Osteocyte (in vitro differentiated cells): ENCODE results near the gene C4A. TPM values are rescaled to one million over a fixed set of nuclear protein-coding genes. Genes with fewer than 3 reads are reported as not detected.
"Not testable (repeated sequence)": the region's sequence is repeated elsewhere in the genome, so short reads cannot be mapped to it uniquely, and the experiment has no call there.

Source experiments
- DNase-seq: peaks from one replicate; pipeline ENCODE4 v3.0.0; 2021; ENCODE audit warnings: mixed read lengths; ENCODE audit not compliant: unreplicated experiment; ENCODE audit errors: extremely low spot score
- H3K27ac Mint-ChIP-seq: one replicate; pipeline ENCODE4 v1.8.0; 2021; ENCODE audit warnings: mild to moderate bottlenecking, mixed read lengths; ENCODE audit not compliant: unreplicated experiment
- H3K27me3 Mint-ChIP-seq: one replicate; pipeline ENCODE4 v1.8.0; 2021; ENCODE audit warnings: mixed read lengths; ENCODE audit not compliant: unreplicated experiment
- H3K36me3 Mint-ChIP-seq: one replicate; pipeline ENCODE4 v1.8.0; 2021; ENCODE audit warnings: mixed read lengths; ENCODE audit not compliant: unreplicated experiment
- H3K4me1 Mint-ChIP-seq: one replicate; pipeline ENCODE4 v1.8.0; 2021; ENCODE audit warnings: mixed read lengths; ENCODE audit not compliant: unreplicated experiment
- H3K4me3 Mint-ChIP-seq: one replicate; pipeline ENCODE4 v1.8.0; 2021; ENCODE audit warnings: mild to moderate bottlenecking, moderate library complexity, mixed read lengths; ENCODE audit not compliant: unreplicated experiment
- H3K9me3 Mint-ChIP-seq: one replicate; pipeline ENCODE4 v1.8.0; 2021; ENCODE audit warnings: mixed read lengths; ENCODE audit not compliant: unreplicated experiment
- CTCF ChIP-seq: fragments of 200-600 bp; sonication (generic); IDR thresholded peaks from 2 replicates; pipeline ENCODE4 v1.5.0; 2021; ENCODE audit warnings: antibody characterized with exemption, mild to moderate bottlenecking, moderate library complexity
- total RNA-seq: library from RNA; stranded (reverse); gene quantifications from 2 replicates; pipeline ENCODE4 v1.2.1, GENCODE V29; 2021

C4A gene
- total RNA-seq, 1 donor from 2014 or later = 15.2 TPM

DNA sequence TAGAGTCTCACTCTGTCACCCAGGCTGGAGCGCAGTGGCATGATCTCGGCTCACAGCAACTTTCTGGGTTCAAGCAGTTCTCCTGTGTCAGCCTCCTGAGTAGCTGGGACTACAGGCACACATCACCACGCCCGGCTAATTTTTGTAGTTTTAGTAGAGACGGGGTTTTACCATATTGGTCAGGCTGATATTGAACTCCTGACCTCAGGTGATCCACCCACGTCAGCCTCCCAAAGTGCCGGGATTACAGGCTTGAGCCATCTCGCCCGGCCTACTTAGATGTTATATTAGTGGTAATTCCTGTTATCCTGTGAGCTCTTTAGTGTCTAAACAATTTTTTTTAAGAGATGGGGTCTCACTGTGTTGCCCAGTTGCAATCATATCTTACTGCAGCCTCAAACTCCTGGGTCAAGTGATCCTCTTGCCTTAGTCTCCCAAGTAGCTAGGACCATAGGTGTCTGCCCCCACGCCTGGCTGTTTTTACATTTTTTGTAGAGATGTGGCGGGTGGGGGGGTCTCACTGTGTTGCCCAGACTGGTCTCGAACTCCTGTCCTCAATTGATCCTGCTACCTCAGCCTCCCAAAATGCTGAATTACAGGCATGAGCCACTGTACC lies 3.9 kb upstream of the C4A start:
- TF ChIP-seq CTCF = no peak
- no peaks in the 10 kb centered on the region for H3K9me3 Mint-ChIP-seq
- H3K4me3 Mint-ChIP-seq = no peak overlapping the region
- no peak overlapping the region for H3K27ac Mint-ChIP-seq
- no peaks in the 10 kb centered on the region for H3K27me3 Mint-ChIP-seq
- peaks cover 10% of the 10 kb centered on the region for H3K36me3 Mint-ChIP-seq
- DNase-seq = no peak
- H3K4me1 Mint-ChIP-seq = peaks cover 11% of the 10 kb centered on the region

DNA sequence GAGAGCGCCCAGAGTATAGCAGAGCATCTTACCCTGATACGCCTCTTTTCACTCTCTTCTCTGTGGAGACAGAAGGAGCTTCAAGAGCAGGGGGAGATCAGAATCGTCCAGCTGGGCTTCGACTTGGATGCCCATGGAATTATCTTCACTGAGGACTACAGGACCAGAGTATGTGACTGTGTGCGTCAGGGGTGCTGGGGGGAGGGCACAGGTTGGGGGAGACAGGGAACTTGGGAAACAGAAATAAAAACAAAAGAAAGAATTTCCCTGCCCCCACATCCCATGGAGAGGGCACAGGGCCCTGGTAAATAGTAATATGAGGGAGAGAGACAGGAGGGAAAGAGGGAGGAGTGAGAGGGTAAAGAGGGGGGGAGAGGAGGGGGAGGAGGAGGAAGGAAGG lies 3.0 kb upstream of the C4A start:
- Mint-ChIP-seq H3K9me3 (no peaks in the 10 kb centered on the region), H3K27me3 (no peaks in the 10 kb centered on the region), H3K4me1 (peaks cover 3% of the 10 kb centered on the region), H3K36me3 (peaks cover 10% of the 10 kb centered on the region), H3K4me3 (no peak overlapping the region), H3K27ac (no peak overlapping the region)
- no peak for TF ChIP-seq CTCF
- no peak for DNase-seq

- no peak for TF ChIP-seq CTCF
- H3K27me3 Mint-ChIP-seq = no peaks in the 10 kb centered on the region
- no peak overlapping the region for H3K27ac Mint-ChIP-seq
- H3K4me3 Mint-ChIP-seq = no peak overlapping the region
- DNase-seq = no peak
- no peaks in the 10 kb centered on the region for H3K4me1 Mint-ChIP-seq
- H3K9me3 Mint-ChIP-seq = no peaks in the 10 kb centered on the region
- peaks cover 10% of the 10 kb centered on the region for H3K36me3 Mint-ChIP-seq
Observed at GRCh38 chr6:31979238-31979898, 2.5 kb upstream of the C4A start.

DNA sequence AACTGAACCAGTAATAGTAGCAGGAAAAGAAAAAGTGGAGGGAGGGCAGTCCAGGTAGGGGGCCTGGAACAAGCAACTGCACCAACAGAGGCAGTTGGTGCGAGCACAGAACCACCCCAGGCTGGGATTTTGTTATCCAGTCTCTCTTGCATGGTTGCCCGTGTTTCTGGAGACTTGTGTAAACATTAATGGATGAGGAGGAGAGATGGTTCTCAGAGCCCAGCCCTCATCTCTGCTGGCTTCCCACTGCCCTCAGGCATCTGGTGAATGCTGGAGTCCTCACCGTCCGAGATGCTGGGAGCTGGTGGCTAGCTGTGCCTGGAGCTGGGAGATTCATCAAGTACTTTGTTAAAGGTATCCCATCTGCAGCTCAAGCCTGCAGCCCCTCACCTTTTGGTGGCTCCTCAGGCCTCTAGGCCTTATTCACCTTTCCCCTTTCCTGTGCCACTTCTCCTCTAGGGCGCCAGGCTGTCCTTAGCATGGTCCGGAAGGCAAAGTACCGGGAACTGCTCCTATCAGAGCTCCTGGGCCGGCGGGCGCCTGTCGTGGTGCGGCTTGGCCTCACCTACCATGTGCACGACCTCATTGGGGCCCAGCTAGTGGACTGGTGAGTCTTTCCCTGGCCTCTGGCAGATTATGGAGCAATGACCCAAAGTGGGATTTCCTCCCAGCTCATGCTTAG lies 1.5 kb upstream of the C4A start:
- H3K9me3 Mint-ChIP-seq, H3K27ac Mint-ChIP-seq, H3K4me3 Mint-ChIP-seq, H3K27me3 Mint-ChIP-seq, H3K4me1 Mint-ChIP-seq, H3K36me3 Mint-ChIP-seq: not testable (repeated sequence)
- peak; percentile 65 for DNase-seq

- H3K9me3 Mint-ChIP-seq, H3K4me1 Mint-ChIP-seq, H3K27ac Mint-ChIP-seq, H3K4me3 Mint-ChIP-seq, DNase-seq, H3K36me3 Mint-ChIP-seq, H3K27me3 Mint-ChIP-seq: not testable (repeated sequence)
Observed at GRCh38 chr6:31980998-31981397, 859 bp upstream of the C4A start.

DNA sequence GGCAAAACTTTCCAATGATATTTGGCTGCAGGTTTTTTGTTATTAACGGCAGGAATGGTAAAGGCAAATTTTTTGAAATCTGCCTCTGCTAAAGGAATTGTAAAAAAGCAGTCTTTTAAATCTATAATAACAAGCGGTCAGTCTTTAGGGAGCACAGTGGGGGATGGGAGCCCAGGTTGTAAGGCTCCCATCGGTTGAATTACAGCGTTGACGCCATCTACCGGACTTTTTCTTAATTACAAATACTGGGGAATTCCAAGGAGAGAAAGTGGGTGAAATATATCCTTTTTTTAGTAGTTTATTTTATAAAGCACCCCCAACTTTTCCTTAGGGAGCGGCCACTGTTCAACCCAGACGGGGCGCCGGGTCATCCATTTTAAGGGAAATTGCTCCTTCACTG lies 7.5 kb downstream of the C4A start:
- H3K9me3 Mint-ChIP-seq, H3K4me3 Mint-ChIP-seq, H3K36me3 Mint-ChIP-seq, H3K27me3 Mint-ChIP-seq, DNase-seq, H3K4me1 Mint-ChIP-seq, H3K27ac Mint-ChIP-seq: not testable (repeated sequence)

DNA sequence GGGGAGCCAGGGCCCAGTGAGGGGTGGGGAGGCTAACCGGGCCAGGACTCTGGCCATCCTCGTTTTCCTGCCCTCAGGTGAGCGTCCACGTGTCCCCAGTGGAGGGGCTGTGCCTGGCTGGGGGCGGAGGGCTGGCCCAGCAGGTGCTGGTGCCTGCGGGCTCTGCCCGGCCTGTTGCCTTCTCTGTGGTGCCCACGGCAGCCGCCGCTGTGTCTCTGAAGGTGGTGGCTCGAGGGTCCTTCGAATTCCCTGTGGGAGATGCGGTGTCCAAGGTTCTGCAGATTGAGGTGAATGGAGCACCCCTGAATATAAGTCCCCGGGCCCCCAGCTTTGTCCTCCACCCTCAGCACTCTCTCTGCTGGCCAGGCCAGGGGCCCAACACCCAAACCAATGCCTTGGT lies 12.6 kb downstream of the C4A start:
- H3K4me3 Mint-ChIP-seq, DNase-seq, H3K27ac Mint-ChIP-seq, H3K4me1 Mint-ChIP-seq, H3K9me3 Mint-ChIP-seq, H3K36me3 Mint-ChIP-seq, H3K27me3 Mint-ChIP-seq: not testable (repeated sequence)

DNA sequence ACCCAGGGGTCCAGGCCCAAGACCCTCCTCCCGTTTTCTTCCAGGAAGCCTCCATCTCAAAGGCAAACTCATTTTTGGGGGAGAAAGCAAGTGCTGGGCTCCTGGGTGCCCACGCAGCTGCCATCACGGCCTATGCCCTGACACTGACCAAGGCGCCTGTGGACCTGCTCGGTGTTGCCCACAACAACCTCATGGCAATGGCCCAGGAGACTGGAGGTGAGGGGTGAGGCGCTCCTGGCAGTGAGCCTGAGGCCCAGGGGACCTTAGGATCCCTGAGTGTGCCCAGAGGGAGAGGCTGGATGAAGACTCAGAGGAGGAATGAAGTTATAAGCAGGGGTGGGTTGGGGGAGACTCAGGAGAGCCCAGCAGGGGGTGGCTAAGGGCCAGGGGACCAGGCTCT lies 14.5 kb downstream of the C4A start:
- H3K4me3 Mint-ChIP-seq, H3K9me3 Mint-ChIP-seq, H3K27ac Mint-ChIP-seq, H3K4me1 Mint-ChIP-seq, H3K27me3 Mint-ChIP-seq, DNase-seq, H3K36me3 Mint-ChIP-seq: not testable (repeated sequence)

DNA sequence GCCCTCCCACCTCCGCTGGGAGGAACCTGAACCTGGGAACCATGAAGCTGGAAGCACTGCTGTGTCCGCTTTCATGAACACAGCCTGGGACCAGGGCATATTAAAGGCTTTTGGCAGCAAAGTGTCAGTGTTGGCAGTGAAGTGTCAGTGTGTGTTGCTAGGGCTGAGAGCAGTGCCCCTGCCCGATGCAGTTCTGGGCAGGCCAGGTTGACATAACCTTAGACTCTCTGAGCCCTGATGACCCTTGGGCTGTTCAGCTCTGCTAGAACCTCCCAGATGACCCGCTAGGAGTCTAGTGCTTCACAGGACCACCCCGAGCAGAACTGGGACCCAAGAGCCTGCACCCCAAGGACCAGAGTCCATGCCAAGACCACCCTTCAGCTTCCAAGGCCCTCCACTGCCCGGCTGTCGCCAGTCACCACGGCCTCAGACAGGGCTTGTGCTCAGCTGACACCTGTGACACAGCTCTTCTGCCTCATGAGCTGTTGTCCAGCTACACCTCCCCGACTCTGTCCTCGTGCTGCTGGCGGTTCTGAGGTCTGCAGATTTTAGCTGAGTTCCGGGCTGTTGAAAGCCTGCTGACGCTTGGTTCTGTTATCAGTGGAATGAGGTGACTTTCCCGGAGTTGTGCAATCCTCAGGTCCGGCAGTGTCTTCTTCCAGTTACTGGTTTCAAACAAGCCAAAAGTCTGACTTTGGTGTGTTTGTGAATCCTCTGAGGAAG lies 20.9 kb downstream of the C4A start:
- DNase-seq, H3K4me3 Mint-ChIP-seq, H3K4me1 Mint-ChIP-seq, H3K36me3 Mint-ChIP-seq, H3K9me3 Mint-ChIP-seq, H3K27me3 Mint-ChIP-seq, H3K27ac Mint-ChIP-seq: not testable (repeated sequence)
